HAP-1 (cell line): ENCODE data around the gene SEMA5B.
A peak's percentile ranks its signal among the peaks of the same experiment; 100 is the strongest.

Experiments
- DNase-seq, 2 experiments: peaks; one replicate each; pipeline ENCODE4 v3.0.0-alpha.2; 2016 to 2020; ENCODE audit warnings: low spot score in 2 of 2
- H3K27me3 ChIP-seq: fragments of 250-450 bp; sonication (Bioruptor Pico); 2 replicates; pipeline ENCODE4 v1.5.1; 2020; ENCODE audit warnings: low read depth, mild to moderate bottlenecking, moderate library complexity
- H3K36me3 ChIP-seq: fragments of 250-450 bp; sonication (Bioruptor Pico); replicated peaks from 2 replicates; pipeline ENCODE4 v1.5.1; 2020; ENCODE audit warnings: mild to moderate bottlenecking
- H3K4me1 ChIP-seq: fragments of 250-450 bp; sonication (Bioruptor Pico); 2 replicates; pipeline ENCODE4 v1.5.1; 2020; ENCODE audit warnings: mild to moderate bottlenecking
- H3K4me3 ChIP-seq: fragments of 250-450 bp; sonication (Bioruptor Pico); 2 replicates; pipeline ENCODE4 v1.5.1; 2020; ENCODE audit warnings: mild to moderate bottlenecking, moderate library complexity
- H3K9me3 ChIP-seq: fragments of 250-450 bp; sonication (Bioruptor Pico); 2 replicates; pipeline ENCODE4 v1.5.1; 2020; ENCODE audit warnings: mild to moderate bottlenecking, moderate library complexity
- in situ Hi-C: fragments of 300-500 bp; cut with MboI; formaldehyde crosslinking; loops from 3 replicates; pipeline ENCODE4 v1.14.3; 2020; ENCODE audit warnings: low sequenced_read_pairs, inconsistent platforms, mixed read lengths

SEMA5B gene, protein sequence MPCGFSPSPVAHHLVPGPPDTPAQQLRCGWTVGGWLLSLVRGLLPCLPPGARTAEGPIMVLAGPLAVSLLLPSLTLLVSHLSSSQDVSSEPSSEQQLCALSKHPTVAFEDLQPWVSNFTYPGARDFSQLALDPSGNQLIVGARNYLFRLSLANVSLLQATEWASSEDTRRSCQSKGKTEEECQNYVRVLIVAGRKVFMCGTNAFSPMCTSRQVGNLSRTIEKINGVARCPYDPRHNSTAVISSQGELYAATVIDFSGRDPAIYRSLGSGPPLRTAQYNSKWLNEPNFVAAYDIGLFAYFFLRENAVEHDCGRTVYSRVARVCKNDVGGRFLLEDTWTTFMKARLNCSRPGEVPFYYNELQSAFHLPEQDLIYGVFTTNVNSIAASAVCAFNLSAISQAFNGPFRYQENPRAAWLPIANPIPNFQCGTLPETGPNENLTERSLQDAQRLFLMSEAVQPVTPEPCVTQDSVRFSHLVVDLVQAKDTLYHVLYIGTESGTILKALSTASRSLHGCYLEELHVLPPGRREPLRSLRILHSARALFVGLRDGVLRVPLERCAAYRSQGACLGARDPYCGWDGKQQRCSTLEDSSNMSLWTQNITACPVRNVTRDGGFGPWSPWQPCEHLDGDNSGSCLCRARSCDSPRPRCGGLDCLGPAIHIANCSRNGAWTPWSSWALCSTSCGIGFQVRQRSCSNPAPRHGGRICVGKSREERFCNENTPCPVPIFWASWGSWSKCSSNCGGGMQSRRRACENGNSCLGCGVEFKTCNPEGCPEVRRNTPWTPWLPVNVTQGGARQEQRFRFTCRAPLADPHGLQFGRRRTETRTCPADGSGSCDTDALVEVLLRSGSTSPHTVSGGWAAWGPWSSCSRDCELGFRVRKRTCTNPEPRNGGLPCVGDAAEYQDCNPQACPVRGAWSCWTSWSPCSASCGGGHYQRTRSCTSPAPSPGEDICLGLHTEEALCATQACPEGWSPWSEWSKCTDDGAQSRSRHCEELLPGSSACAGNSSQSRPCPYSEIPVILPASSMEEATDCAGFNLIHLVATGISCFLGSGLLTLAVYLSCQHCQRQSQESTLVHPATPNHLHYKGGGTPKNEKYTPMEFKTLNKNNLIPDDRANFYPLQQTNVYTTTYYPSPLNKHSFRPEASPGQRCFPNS

DNA sequence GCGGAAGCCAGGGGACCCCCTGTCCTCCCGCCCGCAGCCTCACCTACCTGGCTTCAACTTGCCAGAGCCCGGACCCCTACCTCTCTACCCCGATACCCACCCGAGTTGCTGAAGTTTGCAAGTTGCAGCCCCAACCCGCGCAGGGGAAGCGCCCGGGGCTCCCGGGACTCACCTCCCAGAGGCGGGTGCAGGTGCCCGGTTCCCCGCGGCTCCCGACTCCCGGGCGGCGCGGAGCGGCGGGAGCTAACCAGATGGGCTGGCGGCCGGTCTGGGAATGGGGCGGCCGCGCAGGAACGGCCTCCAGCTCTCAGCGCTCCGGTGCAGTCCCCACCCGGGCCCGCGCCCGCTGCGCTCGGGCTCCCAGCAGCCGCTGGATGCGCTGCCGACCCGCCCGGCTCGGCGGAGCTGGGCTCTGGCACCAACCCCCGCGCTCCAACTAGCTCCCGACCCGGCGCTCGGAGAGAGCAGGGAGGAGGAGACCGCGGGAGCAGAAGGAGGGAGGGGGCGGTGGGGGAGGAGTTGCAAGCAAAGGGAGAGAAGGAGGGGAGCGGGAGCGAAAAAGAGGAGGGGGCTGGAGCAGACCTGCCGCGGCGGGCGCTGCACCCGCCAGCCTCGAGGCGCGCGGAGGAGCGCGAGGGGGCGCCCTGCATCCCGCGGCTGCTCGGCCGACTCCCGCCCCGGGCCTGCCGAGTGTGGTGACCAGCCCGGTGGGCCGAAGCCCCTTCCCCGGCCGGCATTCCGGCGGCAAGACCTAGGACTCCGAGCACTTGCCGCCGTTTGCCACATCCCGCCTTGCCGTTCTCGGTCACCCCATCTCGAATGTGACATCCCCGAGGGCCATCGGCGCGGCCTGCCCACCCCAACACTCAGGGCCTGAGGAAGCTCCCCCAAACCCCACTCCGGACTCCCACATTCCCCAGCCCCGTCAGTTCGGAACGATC, at the start of gene SEMA5B:
TSS of gene SEMA5B (minus strand) at position 472 of the 941 bp plus-strand sequence. CDS start 66,500 bp downstream, outside the sequence.
- in situ Hi-C loops, result no loop called here
- Histone ChIP-seq H3K9me3 (peaks cover 3% of the 10 kb centered on the region; the same call in 1 of the 2 replicates), H3K27me3 (peaks cover 11% of the 10 kb centered on the region), H3K4me3 (peak within 1 kb of the TSS; percentile 43), H3K36me3 (no peaks in the 10 kb centered on the region), H3K4me1 (peaks cover 6% of the 10 kb centered on the region)
- peak; percentile 34 to 76 for DNase-seq

DNA sequence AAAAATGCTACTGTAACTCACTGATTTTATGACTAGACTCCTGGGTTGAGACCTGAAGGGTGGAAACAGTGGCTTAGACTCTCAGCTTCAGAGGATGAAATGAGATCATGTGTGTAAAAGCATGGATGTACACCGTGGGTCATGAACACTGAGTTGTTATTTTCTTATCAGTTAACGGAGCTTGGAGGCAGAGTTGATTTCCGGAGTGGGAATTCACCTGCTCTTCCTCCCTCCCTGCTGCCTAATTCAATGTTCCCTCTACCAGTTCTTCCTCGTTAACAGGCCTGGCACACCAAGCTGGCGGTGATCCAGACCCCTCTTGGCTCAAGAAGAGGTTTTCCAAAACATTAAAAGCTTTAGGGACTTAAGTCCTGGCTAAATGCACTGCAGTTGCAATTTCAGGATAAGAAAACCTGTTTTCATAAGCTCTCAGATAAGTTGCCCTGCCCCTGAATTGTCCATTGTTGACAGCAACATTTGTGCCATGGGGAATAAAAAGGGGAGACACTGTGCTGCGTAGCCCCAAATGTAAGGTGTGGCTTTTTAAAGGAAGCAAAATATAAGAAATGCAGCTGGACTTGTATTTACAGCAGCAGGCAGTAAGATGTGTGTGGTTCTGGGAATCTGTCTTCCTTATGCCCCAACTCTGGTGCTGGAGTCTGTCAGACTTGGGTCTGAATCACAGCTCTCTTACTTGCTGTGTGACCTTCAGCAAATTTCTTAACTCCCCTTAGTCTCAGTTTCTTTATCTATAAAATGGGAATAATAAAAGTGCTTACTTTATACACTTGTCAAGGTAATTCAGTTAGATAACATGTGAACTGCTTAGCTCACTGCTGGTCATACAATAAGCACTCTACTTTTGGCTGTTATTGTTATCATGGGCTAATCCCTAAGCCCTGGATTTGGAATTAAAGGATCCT, 49.2 kb upstream of the SEMA5B start:
- Histone ChIP-seq H3K9me3 (no peaks in the 10 kb centered on the region), H3K4me1 (no peaks in the 10 kb centered on the region), H3K36me3 (no peaks in the 10 kb centered on the region), H3K27me3 (no peaks in the 10 kb centered on the region), H3K4me3 (no peak overlapping the region)
- DNase-seq, result no peak
- in situ Hi-C loops, result no loop called here

GRCh38 chr3:123076112-123076495, 48.5 kb upstream of the SEMA5B start:
- in situ Hi-C loops, result no loop called here
- Histone ChIP-seq H3K36me3 (no peaks in the 10 kb centered on the region), H3K27me3 (no peaks in the 10 kb centered on the region), H3K9me3 (no peaks in the 10 kb centered on the region), H3K4me1 (no peaks in the 10 kb centered on the region), H3K4me3 (no peak overlapping the region)
- no peak for DNase-seq

GRCh38 chr3:123075359-123075758, 47.8 kb upstream of the SEMA5B start:
- DNase-seq, result no peak
- no peaks in the 10 kb centered on the region for H3K9me3 ChIP-seq
- in situ Hi-C loops, result no loop called here
- H3K36me3 ChIP-seq, result no peaks in the 10 kb centered on the region
- no peaks in the 10 kb centered on the region for H3K27me3 ChIP-seq
- no peak overlapping the region for H3K4me3 ChIP-seq
- no peaks in the 10 kb centered on the region for H3K4me1 ChIP-seq

DNA sequence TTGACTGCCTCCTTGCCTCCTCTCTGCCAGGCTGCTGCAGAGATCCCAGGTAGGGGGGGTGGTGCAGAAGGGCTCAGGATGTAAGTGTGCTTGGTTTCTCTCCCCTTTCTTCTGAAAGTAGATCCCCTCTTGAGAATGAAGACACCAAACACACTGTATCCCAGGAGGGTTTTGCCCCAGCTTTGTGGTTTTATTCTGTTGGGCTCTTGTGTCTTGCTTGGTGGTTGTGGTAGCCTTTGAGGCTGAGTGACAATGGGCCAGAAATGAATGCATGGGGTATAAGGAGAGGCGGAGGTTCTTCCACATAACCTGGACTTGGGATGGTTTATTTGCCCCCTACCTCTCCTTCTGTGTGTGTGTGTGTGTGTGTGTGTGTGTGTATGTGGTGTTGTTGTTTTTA, 45.0 kb upstream of the SEMA5B start:
- no peak for DNase-seq
- no peaks in the 10 kb centered on the region for H3K36me3 ChIP-seq
- H3K4me3 ChIP-seq, result no peak overlapping the region
- in situ Hi-C loops, result no loop called here
- H3K27me3 ChIP-seq, result no peaks in the 10 kb centered on the region
- H3K4me1 ChIP-seq, result peaks cover 10% of the 10 kb centered on the region; the same call in 1 of the 2 replicates
- no peaks in the 10 kb centered on the region for H3K9me3 ChIP-seq

DNA sequence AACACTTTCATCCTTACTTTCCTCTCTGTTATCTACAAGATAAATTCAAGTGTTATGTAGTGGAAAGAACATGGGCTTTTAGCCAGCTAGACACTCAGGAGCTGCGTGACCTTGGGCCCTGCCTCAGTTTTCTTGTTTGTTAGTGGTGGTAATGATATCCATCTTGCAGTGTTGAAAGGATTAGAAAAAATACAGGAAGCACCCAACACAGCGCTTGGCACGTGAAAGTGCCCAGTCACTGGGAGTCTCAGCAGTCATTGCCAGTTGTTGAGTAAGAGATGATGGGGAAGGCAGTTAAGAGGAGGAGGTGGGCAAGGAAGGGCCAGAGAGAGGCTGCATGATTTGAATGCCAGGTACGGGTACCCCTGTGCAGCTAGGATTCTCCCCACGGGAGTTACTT, 44.6 kb upstream of the SEMA5B start:
- in situ Hi-C loops, result no loop called here
- no peaks in the 10 kb centered on the region for H3K27me3 ChIP-seq
- no peaks in the 10 kb centered on the region for H3K36me3 ChIP-seq
- H3K9me3 ChIP-seq, result no peaks in the 10 kb centered on the region
- no peak for DNase-seq
- H3K4me3 ChIP-seq, result no peak overlapping the region
- peaks cover 10% of the 10 kb centered on the region; the same call in 1 of the 2 replicates for H3K4me1 ChIP-seq

GRCh38 chr3:123071581-123071980, 44.0 kb upstream of the SEMA5B start:
- H3K27me3 ChIP-seq, result no peaks in the 10 kb centered on the region
- H3K36me3 ChIP-seq, result no peaks in the 10 kb centered on the region
- H3K9me3 ChIP-seq, result no peaks in the 10 kb centered on the region
- peaks cover 10% of the 10 kb centered on the region; the same call in 1 of the 2 replicates for H3K4me1 ChIP-seq
- in situ Hi-C loops, result no loop called here
- no peak for DNase-seq
- no peak overlapping the region for H3K4me3 ChIP-seq

- Histone ChIP-seq H3K36me3 (no peaks in the 10 kb centered on the region), H3K4me1 (peaks cover 10% of the 10 kb centered on the region; the same call in 1 of the 2 replicates), H3K9me3 (no peaks in the 10 kb centered on the region), H3K27me3 (no peaks in the 10 kb centered on the region), H3K4me3 (no peak overlapping the region)
- in situ Hi-C loops, result no loop called here
- peak in 1 of 2 experiments; percentile 32 for DNase-seq
Observed at GRCh38 chr3:123071146-123071545, 43.6 kb upstream of the SEMA5B start.

DNA sequence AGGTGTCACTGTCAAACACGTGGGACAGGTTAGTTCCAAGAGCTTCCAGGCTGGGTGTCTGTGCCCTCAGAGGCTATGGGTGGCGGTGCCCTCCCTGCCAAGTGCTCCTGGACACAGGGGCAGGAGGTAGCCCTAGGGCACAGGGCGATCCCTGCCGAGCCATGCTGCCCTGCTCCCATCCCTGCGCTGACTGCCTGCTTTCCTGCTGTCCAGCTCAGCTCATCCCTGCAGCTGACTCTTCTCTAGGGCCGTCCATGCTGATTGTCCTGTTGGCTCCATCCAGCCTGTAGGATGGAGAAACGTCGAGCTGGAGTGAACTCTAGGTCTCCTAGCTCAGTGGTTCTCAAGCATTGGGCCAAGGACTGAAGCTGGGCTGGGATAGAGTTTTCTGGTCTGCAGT, 42.9 kb upstream of the SEMA5B start:
- Histone ChIP-seq H3K9me3 (no peaks in the 10 kb centered on the region), H3K36me3 (no peaks in the 10 kb centered on the region), H3K27me3 (no peaks in the 10 kb centered on the region), H3K4me1 (peaks cover 10% of the 10 kb centered on the region; the same call in 1 of the 2 replicates), H3K4me3 (no peak overlapping the region)
- in situ Hi-C loops, result no loop called here
- no peak for DNase-seq

GRCh38 chr3:123068601-123069381, 41.2 kb upstream of the SEMA5B start:
- DNase-seq, result no peak
- Histone ChIP-seq H3K27me3 (no peaks in the 10 kb centered on the region), H3K9me3 (no peaks in the 10 kb centered on the region), H3K4me3 (peak overlapping the region; percentile 69), H3K4me1 (peaks cover 10% of the 10 kb centered on the region; the same call in 1 of the 2 replicates), H3K36me3 (no peaks in the 10 kb centered on the region)
- in situ Hi-C loops, result no loop called here

DNA sequence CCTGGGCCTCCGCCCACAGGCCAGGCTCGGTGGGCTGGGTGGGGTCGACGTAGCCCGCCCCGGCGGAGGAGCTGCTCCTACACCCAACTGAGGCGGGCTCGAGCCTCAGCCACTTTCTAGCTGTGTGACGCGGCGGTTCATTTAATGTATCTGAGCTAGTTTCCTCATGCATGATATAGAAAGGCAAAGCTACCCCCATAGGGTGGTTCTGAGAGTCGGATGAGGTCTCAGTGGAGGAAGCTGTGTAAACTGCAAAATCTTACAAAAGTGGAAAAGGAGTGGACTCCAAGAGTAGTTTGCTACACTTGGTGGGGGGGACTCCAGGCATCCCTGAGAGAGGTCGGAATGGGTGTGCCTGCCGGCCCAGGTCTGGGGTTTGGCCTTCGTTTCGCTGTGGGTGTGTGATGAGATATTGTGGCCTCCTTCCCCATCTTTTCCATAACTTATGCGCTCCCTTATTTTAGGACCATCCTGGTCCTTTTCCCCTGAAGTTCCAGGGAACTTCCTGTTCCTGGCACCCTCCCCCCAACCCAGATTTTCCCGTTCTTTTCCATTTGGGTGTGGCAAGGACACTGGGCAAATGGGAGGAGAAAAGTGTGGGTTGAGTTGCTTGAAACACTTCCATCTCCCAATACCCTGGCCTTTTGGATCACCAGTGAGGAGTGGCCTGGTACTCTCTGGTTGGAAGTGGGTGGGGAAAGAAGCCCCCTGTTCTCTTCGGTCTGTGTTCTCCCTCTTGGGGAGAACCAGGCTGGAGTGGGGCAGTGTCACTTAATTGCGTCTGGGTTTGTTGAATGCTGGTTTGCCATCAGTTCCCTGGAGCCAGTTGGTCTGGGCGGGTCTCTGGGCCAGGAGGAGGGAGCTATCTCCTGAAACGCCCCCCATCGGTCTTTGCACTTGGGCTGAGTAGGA, 40.4 kb upstream of the SEMA5B start:
- DNase-seq, result peak; percentile 49 to 73

More for the DNA sequence above, 40.4 kb upstream of the SEMA5B start:
- Histone ChIP-seq H3K36me3 (no peaks in the 10 kb centered on the region), H3K4me3 (peak overlapping the region; percentile 69), H3K4me1 (peaks cover 10% of the 10 kb centered on the region; the same call in 1 of the 2 replicates), H3K27me3 (no peaks in the 10 kb centered on the region), H3K9me3 (no peaks in the 10 kb centered on the region)
- in situ Hi-C loops, result no loop called here
